WTC11 (cell line): Measurements from ENCODE around the gene SEPSECS. TPM values are rescaled to one million over a fixed set of nuclear protein-coding genes. Genes with fewer than 3 reads are reported as not detected.

Experiments used
- ATAC-seq: fragments of 200-7000 bp; cut with Tn5 transposase; 2 replicates; pipeline ENCODE4 v1.10.0; 2021; ENCODE audit warnings: mild to moderate bottlenecking, moderate library complexity
- CTCF ChIA-PET: fragments of 300-600 bp; sonication (Branson Sonifier 250); formaldehyde crosslinking; loops from one replicate; lab custom pipeline; 2021; ENCODE audit warnings: antibody characterized with exemption; lab: Charles Lee
- POLR2A ChIA-PET: fragments of 350-600 bp; sonication (Branson Sonifier 250); formaldehyde crosslinking; loops from one replicate; lab custom pipeline; 2021; ENCODE audit warnings: antibody characterized with exemption; lab: Charles Lee
- DNase-seq: peaks from one replicate; pipeline ENCODE4 v3.0.0; 2021; ENCODE audit warnings: low spot score
- H3K27ac Mint-ChIP-seq: 2 replicates; pipeline ENCODE4 v1.8.0; 2021; ENCODE audit warnings: mixed read lengths
- H3K27me3 Mint-ChIP-seq: 2 replicates; pipeline ENCODE4 v1.8.0; 2021; ENCODE audit warnings: low read depth, mild to moderate bottlenecking, moderate library complexity, mixed read lengths
- H3K36me3 Mint-ChIP-seq: 2 replicates; pipeline ENCODE4 v1.8.0; 2021; ENCODE audit warnings: mixed read lengths
- H3K4me1 Mint-ChIP-seq: 2 replicates; pipeline ENCODE4 v1.8.0; 2022; ENCODE audit warnings: mixed read lengths
- H3K4me3 Mint-ChIP-seq: 2 replicates; pipeline ENCODE4 v1.8.0; 2021; ENCODE audit warnings: mild to moderate bottlenecking, moderate library complexity, mixed read lengths
- H3K9me3 Mint-ChIP-seq: 2 replicates; pipeline ENCODE4 v1.8.0; 2021; ENCODE audit warnings: mixed read lengths
- CREB1 ChIP-seq: sonication (generic); formaldehyde crosslinking; IDR thresholded peaks from 2 replicates; pipeline ENCODE4 v1.8.0; 2023; ENCODE audit warnings: mild to moderate bottlenecking, missing genetic modification reagents
- GRHL2 ChIP-seq: fragments of 250-450 bp; sonication (Bioruptor Pico); IDR thresholded peaks from 2 replicates; pipeline ENCODE4 v1.8.0; 2022; ENCODE audit warnings: mild to moderate bottlenecking, moderate library complexity; ENCODE audit not compliant: insufficient replicate concordance, severe bottlenecking
- JAZF1 ChIP-seq: fragments of 250-450 bp; sonication (Bioruptor Pico); IDR thresholded peaks from 2 replicates; pipeline ENCODE4 v1.9.0; 2021; ENCODE audit warnings: moderate library complexity, mild to moderate bottlenecking, inconsistent platforms
- NFE2L1 ChIP-seq: sonication (generic); formaldehyde crosslinking; IDR thresholded peaks from 2 replicates; pipeline ENCODE4 v1.8.1; 2023; ENCODE audit warnings: missing genetic modification reagents
- NFYB ChIP-seq: sonication (generic); formaldehyde crosslinking; conservative IDR thresholded peaks from 2 replicates; pipeline ENCODE4 v1.8.0; 2022; ENCODE audit warnings: low read depth, missing genetic modification reagents
- TCF7 ChIP-seq: sonication (generic); formaldehyde crosslinking; IDR thresholded peaks from 2 replicates; pipeline ENCODE4 v1.8.0; 2022; ENCODE audit warnings: mild to moderate bottlenecking, low read depth, missing genetic modification reagents, moderate library complexity
- total RNA-seq: library from RNA; stranded (reverse); gene quantifications from 3 replicates; pipeline ENCODE4 v1.2.3, GENCODE V29; 2021
- TF ChIP-seq, protein P1 (sequence below): sonication (generic); formaldehyde crosslinking; IDR thresholded peaks from 2 replicates; pipeline ENCODE4 v1.8.0; 2022; ENCODE audit warnings: mild to moderate bottlenecking, missing genetic modification reagents
- TF ChIP-seq, protein P2 (sequence below): sonication (generic); formaldehyde crosslinking; IDR thresholded peaks from 2 replicates; pipeline ENCODE4 v1.8.0; 2023; ENCODE audit warnings: missing genetic modification reagents, mild to moderate bottlenecking, borderline replicate concordance
- TF ChIP-seq, protein P3 (sequence below): fragments of 250-450 bp; sonication (Bioruptor Pico); IDR thresholded peaks from 2 replicates; pipeline ENCODE4 v1.9.0; 2021; ENCODE audit warnings: mild to moderate bottlenecking
- TF ChIP-seq, protein P4 (sequence below): sonication (generic); formaldehyde crosslinking; IDR thresholded peaks from 2 replicates; pipeline ENCODE4 v1.8.1; 2022; ENCODE audit warnings: low read depth, missing genetic modification reagents, borderline replicate concordance

The SEPSECS gene
- total RNA-seq, 1 experiment from 2014 or later, result 6.2 TPM

DNA sequence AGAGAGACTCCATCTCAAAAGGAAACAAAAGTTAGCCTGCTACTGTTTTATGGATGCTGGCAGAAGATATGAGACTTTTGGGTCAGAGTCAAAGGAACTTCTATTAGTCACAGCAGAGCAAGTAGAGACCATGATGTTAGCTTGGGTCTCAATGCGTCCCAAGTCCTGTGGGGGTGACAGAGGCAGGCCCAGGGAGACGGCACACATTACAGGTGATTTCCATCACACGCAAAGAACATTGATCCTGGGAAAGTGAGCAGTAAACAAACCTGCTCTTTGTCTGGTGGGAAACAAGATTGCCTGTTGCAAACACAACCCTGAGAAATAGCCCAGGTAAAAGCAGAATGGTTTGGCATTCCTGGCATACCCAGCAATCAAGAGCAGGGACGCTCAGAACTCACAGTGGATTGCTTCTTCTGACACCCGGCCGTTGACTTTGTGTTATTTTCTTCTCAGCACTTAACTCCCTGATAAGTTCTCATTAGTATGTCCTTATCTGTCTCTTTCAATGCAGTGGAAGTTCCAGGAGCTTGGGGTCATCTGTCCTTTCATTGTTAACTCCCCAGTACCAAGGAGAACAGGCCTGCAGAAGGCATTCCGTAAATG is 78.3 kb downstream of the SEPSECS start (continued):
- TF ChIP-seq, protein P1, sequence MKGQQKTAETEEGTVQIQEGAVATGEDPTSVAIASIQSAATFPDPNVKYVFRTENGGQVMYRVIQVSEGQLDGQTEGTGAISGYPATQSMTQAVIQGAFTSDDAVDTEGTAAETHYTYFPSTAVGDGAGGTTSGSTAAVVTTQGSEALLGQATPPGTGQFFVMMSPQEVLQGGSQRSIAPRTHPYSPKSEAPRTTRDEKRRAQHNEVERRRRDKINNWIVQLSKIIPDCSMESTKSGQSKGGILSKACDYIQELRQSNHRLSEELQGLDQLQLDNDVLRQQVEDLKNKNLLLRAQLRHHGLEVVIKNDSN (CRISPR knock-in tag), result no peak
- TF ChIP-seq JAZF1 (CRISPR knock-in tag) (no peak), CREB1 (no peak)
- TF ChIP-seq, protein P2, sequence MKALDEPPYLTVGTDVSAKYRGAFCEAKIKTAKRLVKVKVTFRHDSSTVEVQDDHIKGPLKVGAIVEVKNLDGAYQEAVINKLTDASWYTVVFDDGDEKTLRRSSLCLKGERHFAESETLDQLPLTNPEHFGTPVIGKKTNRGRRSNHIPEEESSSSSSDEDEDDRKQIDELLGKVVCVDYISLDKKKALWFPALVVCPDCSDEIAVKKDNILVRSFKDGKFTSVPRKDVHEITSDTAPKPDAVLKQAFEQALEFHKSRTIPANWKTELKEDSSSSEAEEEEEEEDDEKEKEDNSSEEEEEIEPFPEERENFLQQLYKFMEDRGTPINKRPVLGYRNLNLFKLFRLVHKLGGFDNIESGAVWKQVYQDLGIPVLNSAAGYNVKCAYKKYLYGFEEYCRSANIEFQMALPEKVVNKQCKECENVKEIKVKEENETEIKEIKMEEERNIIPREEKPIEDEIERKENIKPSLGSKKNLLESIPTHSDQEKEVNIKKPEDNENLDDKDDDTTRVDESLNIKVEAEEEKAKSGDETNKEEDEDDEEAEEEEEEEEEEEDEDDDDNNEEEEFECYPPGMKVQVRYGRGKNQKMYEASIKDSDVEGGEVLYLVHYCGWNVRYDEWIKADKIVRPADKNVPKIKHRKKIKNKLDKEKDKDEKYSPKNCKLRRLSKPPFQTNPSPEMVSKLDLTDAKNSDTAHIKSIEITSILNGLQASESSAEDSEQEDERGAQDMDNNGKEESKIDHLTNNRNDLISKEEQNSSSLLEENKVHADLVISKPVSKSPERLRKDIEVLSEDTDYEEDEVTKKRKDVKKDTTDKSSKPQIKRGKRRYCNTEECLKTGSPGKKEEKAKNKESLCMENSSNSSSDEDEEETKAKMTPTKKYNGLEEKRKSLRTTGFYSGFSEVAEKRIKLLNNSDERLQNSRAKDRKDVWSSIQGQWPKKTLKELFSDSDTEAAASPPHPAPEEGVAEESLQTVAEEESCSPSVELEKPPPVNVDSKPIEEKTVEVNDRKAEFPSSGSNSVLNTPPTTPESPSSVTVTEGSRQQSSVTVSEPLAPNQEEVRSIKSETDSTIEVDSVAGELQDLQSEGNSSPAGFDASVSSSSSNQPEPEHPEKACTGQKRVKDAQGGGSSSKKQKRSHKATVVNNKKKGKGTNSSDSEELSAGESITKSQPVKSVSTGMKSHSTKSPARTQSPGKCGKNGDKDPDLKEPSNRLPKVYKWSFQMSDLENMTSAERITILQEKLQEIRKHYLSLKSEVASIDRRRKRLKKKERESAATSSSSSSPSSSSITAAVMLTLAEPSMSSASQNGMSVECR, result no peak

DNA sequence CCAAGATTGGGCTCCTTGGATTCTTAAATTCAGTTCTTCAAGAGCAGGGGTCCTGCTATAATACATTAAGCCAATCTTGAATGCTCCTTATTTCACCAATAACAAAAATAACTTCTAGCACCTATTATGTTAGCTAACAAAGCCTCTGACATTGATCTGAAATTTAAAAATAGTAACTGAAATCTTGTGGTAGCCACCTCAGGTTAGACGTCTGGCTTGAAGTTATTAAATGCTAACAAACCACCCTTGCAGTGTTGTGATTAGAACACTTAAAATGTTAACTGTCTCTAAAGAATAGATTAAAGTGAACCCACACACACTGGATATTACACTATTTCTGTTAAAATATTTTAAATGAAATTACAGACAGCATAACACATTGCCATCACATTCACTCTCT is 79.7 kb downstream of the SEPSECS start:
- CTCF ChIA-PET, result no interaction called here
- peaks cover 13% of the 10 kb centered on the region for H3K4me1 Mint-ChIP-seq
- no peak overlapping the region for H3K27ac Mint-ChIP-seq
- no peak overlapping the region for H3K4me3 Mint-ChIP-seq
- no peak for TF ChIP-seq TCF7 (CRISPR knock-in tag)
- TF ChIP-seq NFE2L1 (CRISPR knock-in tag), result no peak
- no peak for TF ChIP-seq GRHL2 (CRISPR knock-in tag)
- TF ChIP-seq, protein P3, sequence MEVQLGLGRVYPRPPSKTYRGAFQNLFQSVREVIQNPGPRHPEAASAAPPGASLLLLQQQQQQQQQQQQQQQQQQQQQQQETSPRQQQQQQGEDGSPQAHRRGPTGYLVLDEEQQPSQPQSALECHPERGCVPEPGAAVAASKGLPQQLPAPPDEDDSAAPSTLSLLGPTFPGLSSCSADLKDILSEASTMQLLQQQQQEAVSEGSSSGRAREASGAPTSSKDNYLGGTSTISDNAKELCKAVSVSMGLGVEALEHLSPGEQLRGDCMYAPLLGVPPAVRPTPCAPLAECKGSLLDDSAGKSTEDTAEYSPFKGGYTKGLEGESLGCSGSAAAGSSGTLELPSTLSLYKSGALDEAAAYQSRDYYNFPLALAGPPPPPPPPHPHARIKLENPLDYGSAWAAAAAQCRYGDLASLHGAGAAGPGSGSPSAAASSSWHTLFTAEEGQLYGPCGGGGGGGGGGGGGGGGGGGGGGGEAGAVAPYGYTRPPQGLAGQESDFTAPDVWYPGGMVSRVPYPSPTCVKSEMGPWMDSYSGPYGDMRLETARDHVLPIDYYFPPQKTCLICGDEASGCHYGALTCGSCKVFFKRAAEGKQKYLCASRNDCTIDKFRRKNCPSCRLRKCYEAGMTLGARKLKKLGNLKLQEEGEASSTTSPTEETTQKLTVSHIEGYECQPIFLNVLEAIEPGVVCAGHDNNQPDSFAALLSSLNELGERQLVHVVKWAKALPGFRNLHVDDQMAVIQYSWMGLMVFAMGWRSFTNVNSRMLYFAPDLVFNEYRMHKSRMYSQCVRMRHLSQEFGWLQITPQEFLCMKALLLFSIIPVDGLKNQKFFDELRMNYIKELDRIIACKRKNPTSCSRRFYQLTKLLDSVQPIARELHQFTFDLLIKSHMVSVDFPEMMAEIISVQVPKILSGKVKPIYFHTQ, result no peak
- TF ChIP-seq NFYB (CRISPR knock-in tag), result no peak
- TF ChIP-seq, all 79 proteins: peak for 0
- POLR2A ChIA-PET, result no interaction called here
- H3K27me3 Mint-ChIP-seq, result peaks cover 3% of the 10 kb centered on the region; the same call in 1 of the 2 replicates
- DNase-seq (no peak), ATAC-seq (no peak)
- H3K36me3 Mint-ChIP-seq, result peaks cover 7% of the 10 kb centered on the region; the same call in 1 of the 2 replicates
- H3K9me3 Mint-ChIP-seq, result peaks cover 12% of the 10 kb centered on the region

DNA sequence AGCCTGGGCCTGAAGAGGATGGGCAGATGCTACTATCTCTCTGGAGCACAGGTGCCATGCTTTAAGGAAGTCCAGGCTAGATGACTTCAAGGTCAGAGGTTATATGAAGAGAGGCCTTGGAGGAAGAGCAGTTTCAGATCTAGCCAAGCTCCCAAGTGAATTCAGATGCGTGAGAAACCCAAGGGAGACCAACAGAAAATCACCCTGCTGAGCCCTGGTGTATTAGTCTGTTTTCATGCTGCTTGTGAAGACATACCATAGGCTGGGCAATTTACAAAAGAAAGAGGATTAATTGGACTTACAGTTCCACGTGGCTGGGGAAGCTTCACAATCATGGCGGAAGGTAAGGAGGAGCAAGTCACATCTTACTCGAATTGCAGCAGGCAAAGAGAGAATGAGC is 81.7 kb downstream of the SEPSECS start:
- DNase-seq (no peak), ATAC-seq (no peak)
- Mint-ChIP-seq H3K36me3 (peaks cover 7% of the 10 kb centered on the region), H3K4me1 (peaks cover 15% of the 10 kb centered on the region), H3K9me3 (peaks cover 20% of the 10 kb centered on the region), H3K27ac (no peak overlapping the region), H3K27me3 (peaks cover 3% of the 10 kb centered on the region; the same call in 1 of the 2 replicates), H3K4me3 (no peak overlapping the region)
- CTCF ChIA-PET, result no interaction called here
- POLR2A ChIA-PET, result no interaction called here
- TF ChIP-seq, protein P4, sequence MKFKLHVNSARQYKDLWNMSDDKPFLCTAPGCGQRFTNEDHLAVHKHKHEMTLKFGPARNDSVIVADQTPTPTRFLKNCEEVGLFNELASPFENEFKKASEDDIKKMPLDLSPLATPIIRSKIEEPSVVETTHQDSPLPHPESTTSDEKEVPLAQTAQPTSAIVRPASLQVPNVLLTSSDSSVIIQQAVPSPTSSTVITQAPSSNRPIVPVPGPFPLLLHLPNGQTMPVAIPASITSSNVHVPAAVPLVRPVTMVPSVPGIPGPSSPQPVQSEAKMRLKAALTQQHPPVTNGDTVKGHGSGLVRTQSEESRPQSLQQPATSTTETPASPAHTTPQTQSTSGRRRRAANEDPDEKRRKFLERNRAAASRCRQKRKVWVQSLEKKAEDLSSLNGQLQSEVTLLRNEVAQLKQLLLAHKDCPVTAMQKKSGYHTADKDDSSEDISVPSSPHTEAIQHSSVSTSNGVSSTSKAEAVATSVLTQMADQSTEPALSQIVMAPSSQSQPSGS, result no peak
